ENCODE data around the gene XXYLT1. TPM values are rescaled to one million over a fixed set of nuclear protein-coding genes. Genes with fewer than 3 reads are reported as not detected.

The XXYLT1 gene
- total RNA-seq, 1 experiment from 2014 or later = 10.9 TPM

DNA sequence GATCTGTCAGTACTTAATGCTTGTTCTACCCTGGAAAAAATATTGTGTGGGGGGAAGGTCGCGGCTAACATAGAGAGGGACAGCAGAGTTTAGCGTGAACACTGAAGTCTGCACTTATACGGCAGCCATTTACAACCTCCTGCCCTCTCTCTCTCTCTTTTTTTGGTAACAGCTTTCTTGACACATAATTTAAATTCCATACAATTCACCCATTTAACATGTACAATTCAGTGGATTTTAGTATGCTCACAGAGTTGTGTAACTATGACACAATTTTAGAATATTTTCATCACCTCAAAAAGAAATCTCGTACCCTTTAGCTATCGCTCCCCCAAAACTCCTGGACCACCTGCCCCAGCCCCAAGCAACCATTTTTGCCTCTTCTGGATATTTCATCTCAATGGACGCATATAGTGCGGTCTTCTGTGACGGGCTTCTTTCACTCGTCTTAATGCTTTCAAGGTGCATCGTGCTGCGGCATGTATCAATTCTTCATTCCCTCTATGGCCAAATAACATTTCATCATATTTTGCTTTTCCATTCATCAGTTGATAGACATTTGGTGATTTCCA is 141.8 kb downstream of the XXYLT1 start:
- intact Hi-C loops (cut with micrococcal nuclease) = no loop called here
- H3K27me3 ChIP-seq (ENCODE audit: insufficient read depth, low read length) = no peaks in the 10 kb centered on the region
- 0 out of 2 replicates have a peak overlapping the region, but pooled peaks have one; percentile 19 for H3K4me2 ChIP-seq (ENCODE audit: low read length)
- H3K4me3 ChIP-seq (replicated peaks in 1 of 2; ENCODE audit: low read depth in 1 of 2, low read length in 2 of 2) = no peak overlapping the region
- peaks cover 0 to 8% of the 10 kb centered on the region in 2 experiments; a peak in 2 of 4 replicates for H3K4me1 ChIP-seq (ENCODE audit: control insufficient read depth in 1 of 2, insufficient read depth in 2 of 2, low read length in 2 of 2)
- H3K9ac ChIP-seq (ENCODE audit: low read length) = no peak overlapping the region
- TF ChIP-seq CBX3 (IDR thresholded peaks at IDR 0.05; ENCODE audit: low read depth) (no peak), EGR1 (IDR thresholded peaks at IDR 0.05; ENCODE audit: low read depth) (no peak), ZFX (IDR thresholded peaks at IDR 0.05) (no peak), EZH2phosphoT487 (IDR thresholded peaks at IDR 0.05; ENCODE audit: borderline replicate concordance) (no peak), CEBPB (IDR thresholded peaks at IDR 0.05; ENCODE audit: low read depth) (no peak), SIN3A (IDR thresholded peaks at IDR 0.05; ENCODE audit: low read depth) (no peak), JUND (IDR thresholded peaks at IDR 0.05) (no peak), SP1 (IDR thresholded peaks at IDR 0.05; ENCODE audit: low read depth) (no peak), POLR2A (IDR thresholded peaks at IDR 0.05; ENCODE audit: borderline replicate concordance, extremely low read depth, insufficient read depth, insufficient read length) (no peak), SRF (IDR thresholded peaks at IDR 0.05; ENCODE audit: low read depth) (no peak)
- TF ChIP-seq, protein P1, sequence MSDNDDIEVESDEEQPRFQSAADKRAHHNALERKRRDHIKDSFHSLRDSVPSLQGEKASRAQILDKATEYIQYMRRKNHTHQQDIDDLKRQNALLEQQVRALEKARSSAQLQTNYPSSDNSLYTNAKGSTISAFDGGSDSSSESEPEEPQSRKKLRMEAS (IDR thresholded peaks at IDR 0.05) = no peak
- TF ChIP-seq, protein P2, sequence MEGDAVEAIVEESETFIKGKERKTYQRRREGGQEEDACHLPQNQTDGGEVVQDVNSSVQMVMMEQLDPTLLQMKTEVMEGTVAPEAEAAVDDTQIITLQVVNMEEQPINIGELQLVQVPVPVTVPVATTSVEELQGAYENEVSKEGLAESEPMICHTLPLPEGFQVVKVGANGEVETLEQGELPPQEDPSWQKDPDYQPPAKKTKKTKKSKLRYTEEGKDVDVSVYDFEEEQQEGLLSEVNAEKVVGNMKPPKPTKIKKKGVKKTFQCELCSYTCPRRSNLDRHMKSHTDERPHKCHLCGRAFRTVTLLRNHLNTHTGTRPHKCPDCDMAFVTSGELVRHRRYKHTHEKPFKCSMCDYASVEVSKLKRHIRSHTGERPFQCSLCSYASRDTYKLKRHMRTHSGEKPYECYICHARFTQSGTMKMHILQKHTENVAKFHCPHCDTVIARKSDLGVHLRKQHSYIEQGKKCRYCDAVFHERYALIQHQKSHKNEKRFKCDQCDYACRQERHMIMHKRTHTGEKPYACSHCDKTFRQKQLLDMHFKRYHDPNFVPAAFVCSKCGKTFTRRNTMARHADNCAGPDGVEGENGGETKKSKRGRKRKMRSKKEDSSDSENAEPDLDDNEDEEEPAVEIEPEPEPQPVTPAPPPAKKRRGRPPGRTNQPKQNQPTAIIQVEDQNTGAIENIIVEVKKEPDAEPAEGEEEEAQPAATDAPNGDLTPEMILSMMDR (IDR thresholded peaks at IDR 0.05 in 2 of 3, conservative IDR thresholded peaks at IDR 0.05 in 1 of 3; ENCODE audit: borderline replicate concordance in 1 of 3, insufficient read depth in 1 of 3, low read depth in 2 of 3, low read length in 2 of 3) = no peak
- TF ChIP-seq, protein P3, sequence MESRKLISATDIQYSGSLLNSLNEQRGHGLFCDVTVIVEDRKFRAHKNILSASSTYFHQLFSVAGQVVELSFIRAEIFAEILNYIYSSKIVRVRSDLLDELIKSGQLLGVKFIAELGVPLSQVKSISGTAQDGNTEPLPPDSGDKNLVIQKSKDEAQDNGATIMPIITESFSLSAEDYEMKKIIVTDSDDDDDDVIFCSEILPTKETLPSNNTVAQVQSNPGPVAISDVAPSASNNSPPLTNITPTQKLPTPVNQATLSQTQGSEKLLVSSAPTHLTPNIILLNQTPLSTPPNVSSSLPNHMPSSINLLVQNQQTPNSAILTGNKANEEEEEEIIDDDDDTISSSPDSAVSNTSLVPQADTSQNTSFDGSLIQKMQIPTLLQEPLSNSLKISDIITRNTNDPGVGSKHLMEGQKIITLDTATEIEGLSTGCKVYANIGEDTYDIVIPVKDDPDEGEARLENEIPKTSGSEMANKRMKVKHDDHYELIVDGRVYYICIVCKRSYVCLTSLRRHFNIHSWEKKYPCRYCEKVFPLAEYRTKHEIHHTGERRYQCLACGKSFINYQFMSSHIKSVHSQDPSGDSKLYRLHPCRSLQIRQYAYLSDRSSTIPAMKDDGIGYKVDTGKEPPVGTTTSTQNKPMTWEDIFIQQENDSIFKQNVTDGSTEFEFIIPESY (IDR thresholded peaks at IDR 0.05; ENCODE audit: extremely low read depth, insufficient replicate concordance, low read length) = no peak
- BruUV-seq (replicated peaks) = no TSS peak
- no peak overlapping the region for H2AFZ ChIP-seq (ENCODE audit: low read depth, low read length, poor library complexity, severe bottlenecking)
- no peaks in the 10 kb centered on the region for H3K9me3 ChIP-seq (ENCODE audit: control insufficient read depth in 1 of 2, insufficient read depth in 1 of 2, low read depth in 1 of 2, low read length in 2 of 2)
- ChIA-PET POLR2A (no interaction called here), CTCF (no interaction called here), RAD21 (ENCODE audit: low non-redundant PET in 1 of 2, low total read pairs in 2 of 2, uncharacterized antibody in 2 of 2, unreplicated experiment in 2 of 2) (no interaction called here)
- H3K9me2 ChIP-seq (ENCODE audit: insufficient read depth) = no peaks in the 10 kb centered on the region
- no peaks in the 10 kb centered on the region for H3K36me3 ChIP-seq (ENCODE audit: control insufficient read depth in 1 of 2, insufficient read depth in 2 of 2, low read length in 2 of 2)
- no peak overlapping the region for H3K27ac ChIP-seq (ENCODE audit: low read depth, low read length)
- ATAC-seq (no peak), DNase-seq (ENCODE audit: low read depth, low spot score) (no peak)
- H4K20me1 ChIP-seq (ENCODE audit: insufficient read depth) = no peaks in the 10 kb centered on the region
- no peaks in the 10 kb centered on the region for H3K79me2 ChIP-seq (ENCODE audit: insufficient read depth, low read length)

Measured in HCT116 (cell line).